Tibial nerve (tissue), 3 donors: ENCODE data around the gene TTC27.

Experiments
- CTCF ChIP-seq, 5 experiments: fragments of 200-600 bp in 3 of 5; fragments of 450-650 bp in 2 of 5; sonication (generic) in 3 of 5; IDR thresholded peaks; one replicate each; pipeline ENCODE4 v1.5.1; 2016 to 2019; ENCODE audit warnings: antibody characterized with exemption in 5 of 5, mild to moderate bottlenecking in 3 of 5, moderate library complexity in 2 of 5
- POLR2A ChIP-seq, 2 donors: fragments of 450-650 bp; IDR thresholded peaks; one replicate each; pipeline ENCODE4 v1.6.1; 2017; ENCODE audit warnings: antibody characterized with exemption in 2 of 2, mild to moderate bottlenecking in 2 of 2, moderate library complexity in 2 of 2

- TF ChIP-seq CTCF (IDR thresholded peaks at IDR 0.05) (no peak), POLR2A (IDR thresholded peaks at IDR 0.05) (no peak)
Measured at GRCh38 chr2:32863326-32863725, 235.5 kb downstream of the TTC27 start.
